ENCODE results near the gene MRC2. TPM values are rescaled to one million over a fixed set of nuclear protein-coding genes. Genes with fewer than 3 reads are reported as not detected.

The MRC2 gene
- total RNA-seq, 1 donor from 2014 or later, result 127 TPM

DNA sequence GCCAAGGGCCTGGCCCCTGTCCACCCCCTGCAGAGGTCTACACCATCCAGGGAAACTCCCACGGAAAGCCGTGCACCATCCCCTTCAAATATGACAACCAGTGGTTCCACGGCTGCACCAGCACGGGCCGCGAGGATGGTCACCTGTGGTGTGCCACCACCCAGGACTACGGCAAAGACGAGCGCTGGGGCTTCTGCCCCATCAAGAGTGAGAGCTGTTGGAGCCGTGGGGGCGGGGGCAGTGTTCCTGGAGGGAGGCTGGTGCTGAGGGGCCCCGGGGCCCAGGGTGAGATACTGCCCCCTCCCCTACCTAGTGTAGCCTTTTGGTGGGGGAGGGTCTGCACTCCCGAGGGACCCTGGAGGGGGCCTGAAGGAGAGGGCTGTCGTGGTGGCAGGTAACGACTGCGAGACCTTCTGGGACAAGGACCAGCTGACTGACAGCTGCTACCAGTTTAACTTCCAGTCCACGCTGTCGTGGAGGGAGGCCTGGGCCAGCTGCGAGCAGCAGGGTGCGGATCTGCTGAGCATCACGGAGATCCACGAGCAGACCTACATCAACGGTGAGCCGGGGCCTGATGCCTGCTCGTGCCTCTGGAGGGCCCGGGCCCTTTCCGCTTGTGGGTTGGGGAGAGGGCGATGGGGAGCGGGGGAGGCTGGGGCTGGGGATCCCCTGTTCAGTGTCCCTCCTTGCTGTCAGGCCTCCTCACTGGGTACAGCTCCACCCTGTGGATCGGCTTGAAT lies 38.8 kb downstream of the MRC2 start:
- Histone ChIP-seq H3K4me3 (no peak overlapping the region), H3K9me3 (no peaks in the 10 kb centered on the region), H3K36me3 (peaks cover 8% of the 10 kb centered on the region), H3K27ac (no peak overlapping the region), H3K27me3 (no peaks in the 10 kb centered on the region), H3K4me1 (no peaks in the 10 kb centered on the region)
- peak; percentile 54 for DNase-seq
- no peak for ATAC-seq
- intact Hi-C loops (cut with DNase I), result no loop called here
- TF ChIP-seq, protein P1, sequence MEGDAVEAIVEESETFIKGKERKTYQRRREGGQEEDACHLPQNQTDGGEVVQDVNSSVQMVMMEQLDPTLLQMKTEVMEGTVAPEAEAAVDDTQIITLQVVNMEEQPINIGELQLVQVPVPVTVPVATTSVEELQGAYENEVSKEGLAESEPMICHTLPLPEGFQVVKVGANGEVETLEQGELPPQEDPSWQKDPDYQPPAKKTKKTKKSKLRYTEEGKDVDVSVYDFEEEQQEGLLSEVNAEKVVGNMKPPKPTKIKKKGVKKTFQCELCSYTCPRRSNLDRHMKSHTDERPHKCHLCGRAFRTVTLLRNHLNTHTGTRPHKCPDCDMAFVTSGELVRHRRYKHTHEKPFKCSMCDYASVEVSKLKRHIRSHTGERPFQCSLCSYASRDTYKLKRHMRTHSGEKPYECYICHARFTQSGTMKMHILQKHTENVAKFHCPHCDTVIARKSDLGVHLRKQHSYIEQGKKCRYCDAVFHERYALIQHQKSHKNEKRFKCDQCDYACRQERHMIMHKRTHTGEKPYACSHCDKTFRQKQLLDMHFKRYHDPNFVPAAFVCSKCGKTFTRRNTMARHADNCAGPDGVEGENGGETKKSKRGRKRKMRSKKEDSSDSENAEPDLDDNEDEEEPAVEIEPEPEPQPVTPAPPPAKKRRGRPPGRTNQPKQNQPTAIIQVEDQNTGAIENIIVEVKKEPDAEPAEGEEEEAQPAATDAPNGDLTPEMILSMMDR (IDR thresholded peaks at IDR 0.05), result no peak

DNA sequence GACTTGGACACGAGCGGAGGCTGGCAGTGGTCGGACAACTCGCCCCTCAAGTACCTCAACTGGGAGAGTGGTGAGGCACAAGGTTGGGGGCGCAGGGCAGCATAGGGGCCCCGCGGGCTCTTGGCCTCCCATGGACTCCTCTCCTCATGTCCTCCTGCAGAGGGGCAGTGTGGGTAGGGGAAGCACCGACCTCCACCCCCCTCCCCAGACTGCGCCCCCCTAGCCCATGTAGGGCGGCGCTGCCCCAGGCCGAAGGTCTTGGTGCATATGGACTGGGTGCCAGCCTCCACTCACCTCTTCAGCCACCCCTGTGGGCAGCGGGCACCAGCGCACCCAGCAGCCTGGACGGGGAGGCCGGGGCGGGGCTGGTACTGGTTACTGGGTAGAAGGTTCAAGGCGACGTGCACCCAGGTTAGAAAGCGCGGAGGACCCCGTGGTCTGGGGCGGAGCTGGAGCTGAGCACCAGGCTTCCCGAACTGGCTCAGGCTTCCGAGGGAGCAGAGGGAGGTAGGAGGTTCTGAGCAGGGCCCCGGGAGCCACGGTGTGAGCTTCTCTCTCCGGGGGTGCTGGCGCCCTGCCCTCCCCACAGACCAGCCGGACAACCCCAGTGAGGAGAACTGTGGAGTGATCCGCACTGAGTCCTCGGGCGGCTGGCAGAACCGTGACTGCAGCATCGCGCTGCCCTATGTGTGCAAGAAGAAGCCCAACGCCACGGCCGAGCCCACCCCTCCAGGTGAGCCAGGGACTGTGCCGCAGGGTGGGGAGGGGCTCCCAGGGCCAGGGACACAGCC lies 39.5 kb downstream of the MRC2 start:
- Histone ChIP-seq H3K27me3 (no peaks in the 10 kb centered on the region), H3K36me3 (peaks cover 13% of the 10 kb centered on the region), H3K9me3 (no peaks in the 10 kb centered on the region), H3K4me1 (no peaks in the 10 kb centered on the region), H3K27ac (no peak overlapping the region), H3K4me3 (no peak overlapping the region)
- intact Hi-C loops (cut with DNase I), result no loop called here
- TF ChIP-seq, protein P1 (IDR thresholded peaks at IDR 0.05), result no peak
- ATAC-seq, result no peak
- DNase-seq, result peak; percentile 61

DNA sequence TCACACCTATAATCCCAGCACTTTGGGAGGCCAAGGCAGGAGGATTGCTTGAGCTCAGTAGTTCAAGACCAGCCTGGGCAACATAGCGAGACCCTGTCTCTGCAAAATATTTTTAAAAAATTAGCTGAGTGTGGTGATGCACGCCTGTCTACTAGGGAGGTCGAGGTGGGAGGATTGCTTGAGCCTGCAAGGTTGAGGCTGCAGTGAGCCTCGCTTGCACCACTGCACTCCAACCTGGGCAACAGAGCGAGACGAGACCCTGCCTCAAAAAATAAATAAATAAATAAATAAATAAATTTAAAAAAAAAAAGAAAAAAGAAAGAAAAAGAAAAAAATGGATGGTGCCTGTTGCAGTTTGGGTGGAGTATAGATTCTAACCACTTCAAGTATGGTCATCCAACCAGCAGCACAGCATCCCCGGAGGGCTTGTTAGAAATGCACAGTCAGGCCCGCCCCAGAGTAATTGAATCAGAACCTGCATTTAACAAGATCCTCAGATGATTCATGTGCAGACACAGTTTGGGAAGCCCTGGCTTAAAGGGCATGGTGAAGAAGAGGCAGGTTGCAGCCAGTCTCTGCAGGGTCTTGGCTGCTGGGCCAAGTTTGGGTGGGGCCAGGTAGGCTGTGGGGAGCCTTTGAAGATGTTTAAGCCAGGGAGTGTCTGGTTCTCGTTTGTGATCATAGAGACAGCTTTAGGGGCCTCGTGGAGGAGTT lies 40.8 kb downstream of the MRC2 start:
- Histone ChIP-seq H3K4me1 (no peaks in the 10 kb centered on the region), H3K9me3 (no peaks in the 10 kb centered on the region), H3K27ac (no peak overlapping the region), H3K27me3 (no peaks in the 10 kb centered on the region), H3K4me3 (no peak overlapping the region), H3K36me3 (peaks cover 18% of the 10 kb centered on the region)
- peak; percentile 35 for DNase-seq
- intact Hi-C loops (cut with DNase I), result no loop called here
- TF ChIP-seq, protein P1 (IDR thresholded peaks at IDR 0.05), result no peak
- no peak for ATAC-seq

DNA sequence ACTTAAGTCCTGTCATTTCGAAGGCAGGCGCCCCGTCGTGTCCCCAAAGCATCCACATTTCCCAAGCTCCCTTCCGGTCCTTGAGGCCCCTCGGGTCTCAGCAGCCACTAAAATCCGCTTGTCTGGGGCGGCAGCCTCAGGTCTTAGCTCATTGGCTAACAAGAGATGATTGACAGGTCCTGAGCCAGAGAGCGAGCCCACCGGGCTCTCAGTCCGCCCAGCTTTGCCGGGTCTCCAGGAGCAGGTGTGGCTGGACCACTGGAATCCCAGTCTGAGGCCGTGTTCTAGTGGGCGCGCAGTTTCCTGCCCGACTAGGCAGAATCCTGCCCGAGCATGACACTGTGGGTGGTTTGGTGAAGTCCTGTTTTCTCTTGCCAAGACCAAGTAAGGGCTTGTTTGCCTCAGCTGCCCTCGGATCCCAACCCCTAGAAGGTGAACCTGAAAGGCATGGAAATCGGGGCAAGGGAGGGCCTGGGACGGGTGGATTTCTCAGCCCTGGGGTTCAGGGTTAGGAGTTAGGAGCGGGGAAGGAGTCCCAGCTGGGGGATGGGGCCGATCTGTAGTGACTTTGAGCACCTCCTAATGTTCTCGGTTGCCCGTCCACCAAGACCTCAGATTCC lies 42.8 kb downstream of the MRC2 start:
- Histone ChIP-seq H3K4me1 (peaks cover 4% of the 10 kb centered on the region), H3K4me3 (no peak overlapping the region), H3K27me3 (no peaks in the 10 kb centered on the region), H3K36me3 (peaks cover 24% of the 10 kb centered on the region), H3K9me3 (no peaks in the 10 kb centered on the region), H3K27ac (no peak overlapping the region)
- TF ChIP-seq, protein P1 (IDR thresholded peaks at IDR 0.05), result no peak
- DNase-seq (no peak), ATAC-seq (no peak)
- intact Hi-C loops (cut with DNase I), result no loop called here

DNA sequence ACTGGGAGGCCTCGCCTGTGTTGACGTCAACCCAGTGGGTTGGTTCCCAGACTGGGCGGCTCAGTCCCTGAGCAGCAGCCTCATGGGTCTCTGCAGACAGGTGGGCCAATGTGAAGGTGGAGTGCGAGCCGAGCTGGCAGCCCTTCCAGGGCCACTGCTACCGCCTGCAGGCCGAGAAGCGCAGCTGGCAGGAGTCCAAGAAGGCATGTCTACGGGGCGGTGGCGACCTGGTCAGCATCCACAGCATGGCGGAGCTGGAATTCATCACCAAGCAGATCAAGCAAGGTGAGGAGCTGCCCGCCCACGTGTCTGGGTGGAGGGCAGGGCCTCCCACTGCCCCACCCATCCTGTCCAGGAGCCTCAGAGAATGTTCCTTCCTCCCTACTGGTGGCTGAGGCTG lies 44.1 kb downstream of the MRC2 start:
- DNase-seq (no peak), ATAC-seq (no peak)
- TF ChIP-seq, protein P1 (IDR thresholded peaks at IDR 0.05), result no peak
- intact Hi-C loops (cut with DNase I), result no loop called here
- H3K9me3 ChIP-seq, result no peaks in the 10 kb centered on the region
- no peak overlapping the region for H3K4me3 ChIP-seq
- H3K27me3 ChIP-seq, result no peaks in the 10 kb centered on the region
- peaks cover 4% of the 10 kb centered on the region for H3K4me1 ChIP-seq
- H3K27ac ChIP-seq, result no peak overlapping the region
- H3K36me3 ChIP-seq, result peaks cover 27% of the 10 kb centered on the region

Data from upper lobe of right lung (tissue), 1 donor.